ENCODE measurements around the gene ROBO1.

DNA sequence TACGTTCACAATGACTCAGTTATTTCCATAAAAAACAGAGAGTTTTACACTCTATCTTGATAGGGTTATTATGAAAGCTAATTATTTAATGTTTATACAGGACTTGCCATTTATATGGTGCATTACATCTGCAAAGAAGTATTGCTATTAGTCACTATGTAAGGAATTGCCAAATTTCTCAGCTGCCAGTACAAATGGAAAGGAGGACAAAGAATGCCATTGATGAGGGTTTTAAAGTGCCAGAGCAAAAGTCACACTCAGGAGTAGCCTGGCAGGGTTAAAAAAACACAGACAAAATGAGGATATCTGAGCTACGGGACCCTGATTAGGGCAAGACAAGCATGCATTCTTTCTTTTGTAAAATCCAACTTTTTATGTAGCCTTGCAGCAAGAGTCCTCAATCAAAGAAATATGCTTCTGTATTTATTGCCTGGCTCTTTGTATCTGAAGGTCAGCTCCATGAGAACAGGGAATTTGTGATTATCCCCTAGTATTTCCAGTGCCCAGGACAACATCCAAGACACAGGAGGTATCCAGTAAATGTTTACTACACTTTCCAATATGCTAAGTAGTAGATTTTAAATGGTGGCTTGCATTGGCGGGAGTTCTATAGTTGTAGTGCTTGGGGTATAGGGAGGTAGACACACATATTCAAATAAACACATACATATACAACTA is 1013.6 kb downstream of the ROBO1 start:
- TF ChIP-seq EZH2 (IDR thresholded peaks at IDR 0.05; ENCODE audit: insufficient read depth, poor library complexity, severe bottlenecking) (no peak), EZH2phosphoT487 (IDR thresholded peaks at IDR 0.05; ENCODE audit: insufficient read depth, low read depth) (no peak)
